GM12801 (cell line): ENCODE measurements around the gene SAMD8.

Source experiments
- TF ChIP-seq, protein P1 (sequence below): IDR thresholded peaks from one replicate; pipeline ENCODE4 v1.5.1; 2011; ENCODE audit warnings: control low read depth; ENCODE audit not compliant: insufficient read length; ENCODE audit errors: extremely low read depth

SAMD8 gene

DNA sequence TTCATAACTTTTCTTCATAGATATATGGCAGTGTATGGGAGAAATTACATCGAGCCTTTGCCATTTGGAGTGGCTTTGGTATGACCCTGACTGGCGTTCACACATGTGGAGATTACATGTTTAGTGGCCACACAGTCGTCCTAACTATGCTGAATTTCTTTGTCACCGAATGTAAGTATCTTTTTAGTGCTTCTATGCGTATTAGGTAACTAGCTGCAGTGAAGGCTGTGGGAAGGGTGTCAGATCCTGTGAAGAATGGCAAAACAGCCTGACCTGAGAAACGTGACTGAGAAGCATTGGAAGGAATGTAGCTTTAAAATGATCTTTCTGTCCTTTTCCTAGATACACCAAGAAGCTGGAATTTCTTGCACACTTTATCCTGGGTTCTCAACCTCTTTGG is 64.6 kb downstream of the SAMD8 start:
- TF ChIP-seq, protein P1, sequence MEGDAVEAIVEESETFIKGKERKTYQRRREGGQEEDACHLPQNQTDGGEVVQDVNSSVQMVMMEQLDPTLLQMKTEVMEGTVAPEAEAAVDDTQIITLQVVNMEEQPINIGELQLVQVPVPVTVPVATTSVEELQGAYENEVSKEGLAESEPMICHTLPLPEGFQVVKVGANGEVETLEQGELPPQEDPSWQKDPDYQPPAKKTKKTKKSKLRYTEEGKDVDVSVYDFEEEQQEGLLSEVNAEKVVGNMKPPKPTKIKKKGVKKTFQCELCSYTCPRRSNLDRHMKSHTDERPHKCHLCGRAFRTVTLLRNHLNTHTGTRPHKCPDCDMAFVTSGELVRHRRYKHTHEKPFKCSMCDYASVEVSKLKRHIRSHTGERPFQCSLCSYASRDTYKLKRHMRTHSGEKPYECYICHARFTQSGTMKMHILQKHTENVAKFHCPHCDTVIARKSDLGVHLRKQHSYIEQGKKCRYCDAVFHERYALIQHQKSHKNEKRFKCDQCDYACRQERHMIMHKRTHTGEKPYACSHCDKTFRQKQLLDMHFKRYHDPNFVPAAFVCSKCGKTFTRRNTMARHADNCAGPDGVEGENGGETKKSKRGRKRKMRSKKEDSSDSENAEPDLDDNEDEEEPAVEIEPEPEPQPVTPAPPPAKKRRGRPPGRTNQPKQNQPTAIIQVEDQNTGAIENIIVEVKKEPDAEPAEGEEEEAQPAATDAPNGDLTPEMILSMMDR = no peak

DNA sequence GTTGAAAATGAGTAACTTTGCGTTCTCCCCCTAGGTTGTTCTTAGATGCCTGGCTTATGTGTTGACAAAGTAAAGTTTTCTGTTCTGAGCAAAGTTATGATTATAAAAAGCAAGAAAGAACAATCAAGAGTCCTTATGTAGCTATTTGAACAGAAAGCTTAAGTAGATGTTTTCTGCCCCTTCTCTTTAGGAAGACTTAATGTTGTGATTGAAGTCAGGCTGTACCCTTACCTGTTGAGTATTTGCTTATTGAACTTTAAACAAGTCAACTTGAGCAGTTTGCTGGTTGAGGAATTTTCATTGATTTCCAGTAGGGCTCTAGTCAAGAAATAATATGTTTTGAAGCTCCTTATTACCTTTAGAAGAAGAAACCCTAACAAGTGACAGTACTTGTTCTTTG is 65.3 kb downstream of the SAMD8 start:
- TF ChIP-seq, protein P1 = no peak

DNA sequence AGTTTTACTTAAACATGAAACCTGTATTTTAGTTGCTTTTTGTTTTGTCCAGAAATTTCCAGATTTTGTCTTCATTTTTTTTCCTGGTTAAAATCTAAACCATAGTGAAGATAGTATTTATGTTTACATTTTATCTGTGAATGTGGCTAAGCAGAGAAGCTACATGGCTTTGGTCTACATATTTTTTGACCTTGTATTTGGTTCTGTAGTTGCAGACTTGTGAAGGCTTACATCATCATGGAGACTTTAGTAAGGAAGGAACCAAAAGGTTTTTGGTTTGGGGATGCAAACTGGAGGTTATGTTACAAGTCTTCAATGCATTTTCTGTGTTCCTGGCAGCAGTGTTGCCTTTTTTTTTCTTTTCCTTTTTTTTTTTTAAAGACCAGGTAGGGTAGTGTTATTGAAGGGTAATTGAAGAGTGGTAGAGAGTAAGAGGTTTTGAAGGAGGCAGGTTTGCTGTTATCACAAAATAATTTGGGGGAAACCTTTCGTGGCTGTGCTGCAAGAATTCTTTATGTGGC is 68.3 kb downstream of the SAMD8 start:
- TF ChIP-seq, protein P1 = no peak

DNA sequence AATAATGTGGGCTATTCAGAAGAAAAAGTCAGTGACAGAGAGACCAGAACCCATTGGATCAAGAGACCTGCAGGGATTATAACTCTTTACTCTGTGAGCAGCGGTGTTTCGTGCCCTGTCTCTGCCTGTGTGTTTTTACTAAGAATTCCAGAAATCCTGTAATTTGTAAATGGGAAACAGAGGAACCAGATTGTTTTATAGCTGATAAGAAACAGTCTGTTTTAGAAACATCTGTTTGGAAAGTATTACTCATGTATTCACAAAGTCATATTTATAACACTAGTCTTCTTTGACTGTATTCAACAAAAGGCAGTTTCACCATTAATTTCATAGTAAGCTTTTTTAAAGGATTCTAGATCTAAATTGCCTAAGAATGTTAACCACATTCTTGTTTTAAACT is 69.1 kb downstream of the SAMD8 start:
- TF ChIP-seq, protein P1 = no peak

DNA sequence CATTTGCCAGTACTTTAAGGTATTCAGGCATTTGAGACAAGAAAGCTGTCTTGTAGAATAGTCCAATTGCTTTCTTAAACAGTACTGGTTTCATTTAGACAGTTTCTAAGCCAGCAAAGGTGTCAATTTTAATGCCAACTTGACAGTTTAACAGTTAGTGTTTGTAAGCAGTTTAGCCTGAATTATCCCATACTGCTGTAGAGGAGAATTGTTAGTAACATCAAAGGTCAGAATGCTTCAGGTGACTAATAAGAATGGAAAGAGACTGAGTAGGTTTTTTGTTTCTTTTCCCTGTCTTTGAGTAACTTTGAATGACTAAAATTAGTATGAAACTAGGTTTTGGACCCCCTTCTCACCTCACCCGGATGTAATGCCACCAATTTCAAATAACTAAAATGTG is 69.6 kb downstream of the SAMD8 start:
- TF ChIP-seq, protein P1 = no peak

DNA sequence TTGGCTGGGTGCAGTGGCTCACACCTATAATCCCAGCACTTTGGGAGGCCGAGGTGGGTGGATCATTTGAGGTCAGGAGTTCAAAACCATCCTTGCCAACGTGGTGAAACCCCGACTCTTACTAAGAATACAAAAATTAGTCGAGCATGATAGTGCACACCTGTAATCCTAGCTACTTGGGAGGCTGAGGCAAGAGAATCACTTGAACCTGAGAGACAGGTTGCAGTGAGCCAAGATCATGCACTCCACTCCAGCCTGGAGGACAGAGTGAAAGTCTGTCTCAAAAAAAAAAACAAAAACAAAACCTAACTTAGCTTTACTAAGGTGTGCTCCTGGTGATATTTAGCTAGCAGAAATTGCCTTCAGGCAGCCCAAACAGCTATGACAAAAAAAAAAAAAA is 74.9 kb downstream of the SAMD8 start:
- TF ChIP-seq, protein P1 = no peak

DNA sequence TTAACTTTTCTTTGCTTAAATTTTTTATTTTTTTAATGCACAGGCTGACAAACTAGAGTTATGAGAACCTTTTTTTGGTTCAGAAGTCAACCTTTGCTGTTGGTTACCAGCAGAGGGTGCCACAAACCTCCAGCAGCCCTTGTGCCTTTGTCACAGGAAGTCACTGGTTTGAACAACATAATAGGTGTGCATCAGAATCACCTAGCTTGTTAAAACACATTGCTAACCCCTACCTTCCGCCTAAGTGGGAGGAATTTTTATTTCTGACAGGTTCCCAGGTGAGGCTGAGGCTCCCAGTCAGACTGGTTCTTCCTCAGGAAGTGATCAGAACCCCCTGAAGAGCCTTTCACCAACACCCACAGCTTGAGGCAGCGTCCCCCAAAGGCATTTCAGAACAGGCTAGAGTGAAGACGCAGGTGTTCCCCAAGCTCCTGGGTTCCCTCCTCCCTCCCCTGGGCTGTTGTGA is 76.5 kb downstream of the SAMD8 start:
- TF ChIP-seq, protein P1 = no peak
